GM12878 (cell line): ENCODE data around the gene BCAR3.

Source experiments
- BRCA1 ChIP-seq: IDR thresholded peaks from 2 replicates; pipeline ENCODE4 v1.6.1; 2011; ENCODE audit warnings: low read depth, low read length, improper control_type of control experiment
- E2F4 ChIP-seq: IDR thresholded peaks from 2 replicates; pipeline ENCODE4 v1.6.1; 2012; ENCODE audit warnings: low read depth, low read length, improper control_type of control experiment
- MAX ChIP-seq: IDR thresholded peaks from 2 replicates; pipeline ENCODE4 v1.6.1; 2012; ENCODE audit warnings: low read depth, low read length, improper control_type of control experiment
- MLLT1 ChIP-seq: fragments of 450-650 bp; IDR thresholded peaks from 2 replicates; pipeline ENCODE4 v1.6.1; 2016; ENCODE audit warnings: mild to moderate bottlenecking
- POLR2A ChIP-seq: IDR thresholded peaks from 2 replicates; pipeline ENCODE4 v1.6.1; 2011; ENCODE audit warnings: low read depth, mild to moderate bottlenecking, low read length
- RFX5 ChIP-seq: IDR thresholded peaks from 2 replicates; pipeline ENCODE4 v1.6.1; 2011; ENCODE audit warnings: low read depth, low read length, improper control_type of control experiment
- SRF ChIP-seq, 2 experiments: IDR thresholded peaks; 2 replicates each; pipeline ENCODE4 v1.6.1; 2011; ENCODE audit warnings: low read depth in 2 of 2, low read length in 2 of 2, mild to moderate bottlenecking in 1 of 2, moderate library complexity in 1 of 2

GRCh38 chr1:93695411-93696005 is 13.9 kb upstream of the BCAR3 start:
- TF ChIP-seq POLR2A (no peak), MAX (no peak), BRCA1 (no peak), SRF (IDR thresholded peaks at IDR 0.05; ENCODE audit: low read depth in 2 of 2, low read length in 2 of 2) (no peak), MLLT1 (no peak), E2F4 (no peak), RFX5 (no peak)
